RCC 7860 (cell line): ENCODE results near the gene ANO4.
"Not testable (repeated sequence)": the region's sequence is repeated elsewhere in the genome, so short reads cannot be mapped to it uniquely, and the experiment has no call there.

Source experiments
- DNase-seq: peaks from one replicate; pipeline ENCODE4 v3.0.0-alpha.2; 2015; ENCODE audit warnings: low spot score
- FAIRE-seq: peaks from 2 replicates; lab custom pipeline; 2012; peaks lifted over from hg19 to GRCh38; lab: Jason Lieb, UNC

Gene ANO4

GRCh38 chr12:100868487-100868886 is 73.9 kb downstream of the ANO4 start:
- DNase-seq = peak; percentile 57
- peak; percentile 86 for FAIRE-seq

GRCh38 chr12:100871195-100871734 is 76.7 kb downstream of the ANO4 start:
- FAIRE-seq = no peak
- DNase-seq = no peak

- FAIRE-seq (peak; percentile 7), DNase-seq (peak; percentile 51)
Measured at GRCh38 chr12:100875156-100875555, 80.6 kb downstream of the ANO4 start.

DNA sequence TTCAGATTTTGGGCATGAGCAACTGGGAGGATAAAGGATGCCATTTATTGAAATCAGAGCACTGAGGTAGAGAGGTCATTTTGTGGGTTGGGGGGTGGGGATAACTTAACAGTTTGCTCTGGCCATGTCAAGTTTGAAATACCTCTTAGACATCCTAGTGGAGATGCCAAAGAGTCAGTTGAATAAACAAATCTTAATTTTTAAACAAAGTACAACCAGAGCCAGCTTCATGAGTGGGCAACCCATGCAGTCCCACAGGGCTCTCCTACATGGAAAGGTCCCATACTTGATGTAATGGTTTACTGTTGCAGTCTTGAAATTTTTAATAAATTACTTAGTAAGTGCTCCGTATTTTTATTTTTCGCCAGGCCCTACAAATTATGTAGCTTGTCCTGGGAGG is 81.2 kb downstream of the ANO4 start:
- FAIRE-seq (peak; percentile 61), DNase-seq (peak; percentile 47)

DNA sequence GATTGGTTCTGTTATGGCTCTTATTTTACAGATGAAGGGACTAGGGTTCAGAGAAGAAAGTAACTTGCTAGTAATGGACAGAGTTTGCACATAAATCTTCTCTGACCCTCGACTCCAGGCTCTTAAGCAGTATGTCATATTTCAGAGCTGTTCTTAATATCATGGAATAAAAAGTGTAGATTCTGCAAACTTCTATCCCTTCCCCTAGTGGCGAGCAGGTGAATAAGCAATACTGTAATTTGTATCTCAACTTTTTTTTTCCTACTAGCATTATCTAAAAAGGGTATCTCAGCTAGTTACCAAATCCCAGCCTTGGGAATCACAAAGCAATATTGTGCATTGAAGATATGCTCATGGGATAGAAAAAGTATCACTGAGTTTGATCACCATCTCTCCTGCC is 83.2 kb downstream of the ANO4 start:
- DNase-seq (no peak), FAIRE-seq (no peak)

DNA sequence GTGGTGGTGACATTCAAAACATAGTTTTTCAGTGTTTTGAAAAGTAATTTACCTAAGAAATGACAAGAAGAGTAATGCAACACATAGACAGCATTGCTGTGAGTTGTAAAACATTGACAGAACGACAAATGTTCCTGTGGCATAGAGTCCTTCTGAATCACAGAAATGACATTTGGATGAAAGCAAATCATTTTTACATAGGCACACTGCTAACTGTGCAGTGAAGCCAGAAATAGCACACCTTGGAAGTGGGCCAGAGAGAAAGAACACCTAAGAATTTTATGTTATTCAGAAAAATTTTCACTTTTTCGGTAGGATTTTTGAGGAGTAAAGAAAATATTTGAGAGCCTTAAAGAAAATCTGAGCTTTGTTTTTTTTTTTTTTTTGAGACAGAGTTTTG is 100.6 kb downstream of the ANO4 start:
- DNase-seq (peak; percentile 22), FAIRE-seq (peak; percentile 74)

DNA sequence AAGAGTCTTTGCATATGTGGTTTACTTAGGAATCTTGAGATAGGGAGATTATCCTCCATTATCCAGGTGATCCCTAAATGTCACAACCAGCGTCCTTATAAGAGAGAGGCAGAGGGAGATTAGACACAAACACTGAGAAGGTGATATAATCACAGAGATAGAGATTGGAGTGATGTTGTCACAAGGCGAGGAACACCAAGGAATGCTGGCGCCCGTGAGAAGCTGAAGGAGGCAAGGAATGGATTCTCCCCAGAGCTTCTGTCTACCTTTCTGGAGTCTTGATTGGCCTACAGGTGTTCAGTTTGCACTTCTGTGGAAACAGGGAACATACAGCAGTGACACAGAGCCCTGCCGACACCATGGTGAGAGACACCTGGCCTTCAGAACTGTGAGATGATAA is 101.6 kb downstream of the ANO4 start:
- FAIRE-seq = no peak

GRCh38 chr12:100897240-100897639 is 102.7 kb downstream of the ANO4 start:
- DNase-seq (no peak), FAIRE-seq (no peak)

More for the DNA sequence above, 101.6 kb downstream of the ANO4 start:
- no peak for DNase-seq

- FAIRE-seq = no peak
- no peak for DNase-seq
Measured at GRCh38 chr12:100899301-100899700, 104.7 kb downstream of the ANO4 start.

GRCh38 chr12:100900808-100901207 is 106.2 kb downstream of the ANO4 start:
- FAIRE-seq = no peak
- no peak for DNase-seq

DNA sequence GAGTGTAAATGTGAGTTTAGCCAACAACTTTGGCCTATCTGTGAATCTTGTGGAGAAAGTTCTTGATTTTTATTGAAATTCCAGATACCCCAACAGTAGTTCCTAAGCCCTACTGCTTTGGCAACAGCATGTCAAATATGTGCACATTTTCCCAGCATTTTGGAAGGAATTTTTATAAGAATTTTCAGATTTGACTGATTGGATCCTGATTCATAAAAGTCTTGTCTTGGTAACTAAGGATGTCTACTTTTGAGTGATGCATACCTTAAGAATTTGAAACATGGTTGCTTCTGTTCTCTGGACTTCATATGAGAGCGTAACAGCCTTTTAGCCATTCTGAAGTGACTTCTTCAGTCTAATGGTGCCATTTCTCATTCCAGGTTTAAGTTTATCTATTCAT is 106.7 kb downstream of the ANO4 start:
- DNase-seq = no peak
- FAIRE-seq = no peak

DNA sequence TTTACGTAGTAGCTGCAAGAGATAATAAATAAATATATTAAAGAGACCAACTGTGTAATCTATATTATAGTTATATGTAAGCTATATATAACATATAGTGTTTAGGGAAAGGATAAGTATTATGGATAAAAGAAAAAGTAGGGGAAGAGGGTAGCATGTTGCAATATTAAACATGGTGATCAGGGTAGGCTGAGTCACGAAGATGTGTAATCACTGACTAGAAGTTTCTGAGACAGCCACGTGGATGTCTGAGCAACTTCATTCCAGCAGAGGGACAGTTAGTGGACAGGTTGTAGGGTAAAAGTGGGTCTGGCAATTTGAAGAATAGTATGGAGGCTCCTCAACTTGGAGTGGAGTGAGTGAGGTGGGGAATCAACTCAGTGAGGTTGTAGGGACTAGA is 109.7 kb downstream of the ANO4 start:
- DNase-seq = no peak
- FAIRE-seq = no peak

- DNase-seq (peak; percentile 57), FAIRE-seq (peak; percentile 74)
Measured at GRCh38 chr12:100908501-100908900, 113.9 kb downstream of the ANO4 start.

DNA sequence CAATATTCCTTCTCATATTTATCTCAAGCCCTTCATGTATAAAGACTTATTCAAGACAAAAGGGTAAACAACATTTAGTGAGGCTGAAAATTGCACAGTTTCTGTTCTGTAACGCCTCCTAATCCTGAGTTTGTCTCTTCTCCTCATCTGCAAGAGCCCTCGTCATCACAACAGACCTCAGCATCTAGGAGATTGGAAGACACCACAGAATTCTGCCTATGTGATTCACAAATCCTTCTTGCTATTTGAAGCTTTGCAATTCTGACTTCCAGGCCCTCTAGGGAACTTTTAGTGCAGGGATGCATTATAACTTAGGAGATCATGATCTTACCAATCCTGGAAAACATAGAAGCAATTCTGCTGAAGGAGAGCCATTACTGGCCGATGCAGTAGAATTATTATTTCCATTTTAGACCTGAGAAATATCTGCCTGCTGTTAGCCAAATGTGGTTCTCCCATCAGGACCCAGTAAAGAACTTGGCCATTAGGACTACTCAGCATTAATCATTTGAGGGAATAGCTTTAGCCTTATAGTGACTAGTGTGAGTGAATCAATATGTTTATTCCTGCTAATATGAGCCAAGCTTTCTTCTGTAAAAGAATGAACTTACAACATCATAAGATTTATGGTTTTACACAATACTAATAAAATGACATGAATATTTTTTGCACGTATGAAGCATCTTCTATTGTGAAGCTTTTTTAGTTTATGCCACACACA is 119.5 kb downstream of the ANO4 start:
- DNase-seq = no peak
- no peak for FAIRE-seq

GRCh38 chr12:100919116-100919515 is 124.5 kb downstream of the ANO4 start:
- DNase-seq = no peak
- peak; percentile 2 for FAIRE-seq

- FAIRE-seq (no peak), DNase-seq (no peak)
Measured at GRCh38 chr12:100920493-100920892, 125.9 kb downstream of the ANO4 start.

GRCh38 chr12:100926669-100927248 is 132.2 kb downstream of the ANO4 start:
- DNase-seq = peak; percentile 13
- FAIRE-seq = no peak

- DNase-seq (peak; percentile 76), FAIRE-seq (peak; percentile 84)
Measured at GRCh38 chr12:100927826-100928225, 133.2 kb downstream of the ANO4 start.

DNA sequence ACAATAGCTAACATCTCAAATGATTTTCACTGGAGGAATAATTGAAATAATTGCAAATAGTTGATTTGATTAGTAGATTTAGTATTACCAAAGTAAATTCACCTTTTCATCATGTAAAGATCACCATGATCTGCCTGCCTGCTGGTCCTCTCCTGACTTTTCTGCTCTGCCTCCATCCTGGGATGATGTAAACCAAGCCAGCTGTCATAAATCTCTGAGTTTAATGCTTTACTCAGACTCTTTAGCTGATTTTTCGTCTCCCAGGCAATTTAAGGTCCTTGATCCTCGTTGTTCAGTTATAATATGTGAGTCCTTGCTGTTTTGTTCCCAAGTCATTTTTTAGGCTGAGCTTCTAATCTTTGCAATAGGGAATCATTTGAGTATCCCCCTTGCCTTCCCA is 138.0 kb downstream of the ANO4 start:
- FAIRE-seq = no peak
- DNase-seq = no peak

- not testable (repeated sequence) for DNase-seq, FAIRE-seq
Measured at GRCh38 chr12:100933531-100933930, 139.0 kb downstream of the ANO4 start.

DNA sequence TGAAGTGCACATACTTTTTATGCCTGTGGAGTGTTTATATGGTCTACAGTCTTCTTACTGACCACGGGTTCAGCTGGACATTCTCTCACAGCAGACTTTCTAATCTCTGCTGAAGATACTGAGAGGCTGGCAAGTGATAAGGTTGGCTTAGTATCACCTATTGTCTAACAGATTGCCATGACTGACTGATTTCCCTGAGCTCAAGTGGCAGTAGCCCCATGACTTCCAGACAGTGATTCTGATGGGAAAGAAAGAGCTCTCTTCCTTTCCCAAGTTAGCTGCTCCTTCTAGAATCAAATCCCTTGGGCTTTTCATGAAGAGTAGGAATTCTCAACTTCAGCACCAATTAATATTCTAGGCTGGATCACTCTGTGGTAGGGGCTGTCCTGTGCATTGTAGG is 141.4 kb downstream of the ANO4 start:
- no peak for FAIRE-seq

DNA sequence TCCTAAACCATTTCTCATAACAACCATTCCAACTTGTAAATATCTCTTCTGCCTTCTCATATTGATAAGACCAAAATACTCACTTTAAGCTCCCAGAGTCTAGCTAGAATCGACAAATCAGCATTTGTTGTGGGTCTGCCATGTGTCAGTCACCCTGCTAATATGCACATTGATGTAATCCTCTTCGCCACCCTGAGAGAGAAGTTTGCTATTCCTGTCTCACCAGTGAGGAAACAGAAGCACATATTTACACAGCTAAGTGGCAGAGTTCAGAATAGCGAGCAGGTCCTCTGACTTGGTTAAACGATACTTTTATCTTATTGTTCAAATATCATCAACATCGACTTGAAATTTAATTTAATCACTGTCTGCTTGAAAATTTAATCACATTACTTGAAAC is 142.1 kb downstream of the ANO4 start:
- FAIRE-seq (no peak), DNase-seq (no peak)

More for the DNA sequence above, 141.4 kb downstream of the ANO4 start:
- no peak for DNase-seq
